Osteoblast (primary cell): ENCODE results near the gene DONSON. TPM values are rescaled to one million over a fixed set of nuclear protein-coding genes. Genes with fewer than 3 reads are reported as not detected.
"Not testable (repeated sequence)": the region's sequence is repeated elsewhere in the genome, so short reads cannot be mapped to it uniquely, and the experiment has no call there.

ENCODE experiments used
- DNase-seq: peaks from one replicate; pipeline ENCODE4 v3.0.0; 2011; ENCODE audit warnings: low spot score, mixed read lengths; ENCODE audit not compliant: insufficient read length; ENCODE audit errors: missing footprints
- H2AFZ ChIP-seq: 2 replicates; pipeline ENCODE4 v1.6.0; 2011; ENCODE audit warnings: mild to moderate bottlenecking, low read length
- H3K27ac ChIP-seq: 2 replicates; pipeline ENCODE4 v1.5.1; 2011; ENCODE audit warnings: mild to moderate bottlenecking, low read depth, low read length, moderate library complexity
- H3K27me3 ChIP-seq: 2 replicates; pipeline ENCODE4 v1.6.0; 2012; ENCODE audit warnings: mild to moderate bottlenecking, control low read depth, inconsistent platforms, low read length, moderate library complexity; ENCODE audit not compliant: insufficient read depth
- H3K36me3 ChIP-seq: 2 replicates; pipeline ENCODE4 v1.5.1; 2011; ENCODE audit warnings: mild to moderate bottlenecking, low read length, control low read depth, moderate library complexity; ENCODE audit not compliant: insufficient read depth
- H3K4me1 ChIP-seq: 2 replicates; pipeline ENCODE4 v1.5.1; 2011; ENCODE audit warnings: mild to moderate bottlenecking, low read length, control low read depth, moderate library complexity; ENCODE audit not compliant: insufficient read depth
- H3K4me2 ChIP-seq: 2 replicates; pipeline ENCODE4 v1.6.0; 2011; ENCODE audit warnings: mild to moderate bottlenecking, low read length; ENCODE audit not compliant: insufficient read depth
- H3K4me3 ChIP-seq: fragments of 200-600 bp; sonication (generic); 3 replicates; pipeline ENCODE4 v1.5.1; 2012; ENCODE audit warnings: mild to moderate bottlenecking, low read length, inconsistent platforms; ENCODE audit not compliant: insufficient read depth
- H3K79me2 ChIP-seq: 2 replicates; pipeline ENCODE4 v1.6.0; 2012; ENCODE audit warnings: mild to moderate bottlenecking, low read length, control low read depth, inconsistent platforms; ENCODE audit not compliant: insufficient read depth
- H3K9me3 ChIP-seq: 2 replicates; pipeline ENCODE4 v1.5.1; 2011; ENCODE audit warnings: low read depth, low read length, control low read depth
- H4K20me1 ChIP-seq: 2 replicates; pipeline ENCODE4 v1.6.0; 2012; ENCODE audit warnings: mild to moderate bottlenecking, low read length, control low read depth; ENCODE audit not compliant: insufficient read depth
- CTCF ChIP-seq: IDR thresholded peaks from 2 replicates; pipeline ENCODE4 v1.5.1; 2011; ENCODE audit warnings: mild to moderate bottlenecking, low read depth, low read length, moderate library complexity; ENCODE audit errors: extremely low read depth
- total RNA-seq: library from RNA; depleted of rRNA; stranded (reverse); fragments of >200 nt; gene quantifications from 2 replicates; pipeline ENCODE4 v1.2.3, GENCODE V29; 2012

DONSON gene, protein sequence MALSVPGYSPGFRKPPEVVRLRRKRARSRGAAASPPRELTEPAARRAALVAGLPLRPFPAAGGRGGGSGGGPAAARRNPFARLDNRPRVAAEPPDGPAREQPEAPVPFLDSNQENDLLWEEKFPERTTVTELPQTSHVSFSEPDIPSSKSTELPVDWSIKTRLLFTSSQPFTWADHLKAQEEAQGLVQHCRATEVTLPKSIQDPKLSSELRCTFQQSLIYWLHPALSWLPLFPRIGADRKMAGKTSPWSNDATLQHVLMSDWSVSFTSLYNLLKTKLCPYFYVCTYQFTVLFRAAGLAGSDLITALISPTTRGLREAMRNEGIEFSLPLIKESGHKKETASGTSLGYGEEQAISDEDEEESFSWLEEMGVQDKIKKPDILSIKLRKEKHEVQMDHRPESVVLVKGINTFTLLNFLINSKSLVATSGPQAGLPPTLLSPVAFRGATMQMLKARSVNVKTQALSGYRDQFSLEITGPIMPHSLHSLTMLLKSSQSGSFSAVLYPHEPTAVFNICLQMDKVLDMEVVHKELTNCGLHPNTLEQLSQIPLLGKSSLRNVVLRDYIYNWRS
- 10.9 and 17.4 TPM in 2 replicates for total RNA-seq

DNA sequence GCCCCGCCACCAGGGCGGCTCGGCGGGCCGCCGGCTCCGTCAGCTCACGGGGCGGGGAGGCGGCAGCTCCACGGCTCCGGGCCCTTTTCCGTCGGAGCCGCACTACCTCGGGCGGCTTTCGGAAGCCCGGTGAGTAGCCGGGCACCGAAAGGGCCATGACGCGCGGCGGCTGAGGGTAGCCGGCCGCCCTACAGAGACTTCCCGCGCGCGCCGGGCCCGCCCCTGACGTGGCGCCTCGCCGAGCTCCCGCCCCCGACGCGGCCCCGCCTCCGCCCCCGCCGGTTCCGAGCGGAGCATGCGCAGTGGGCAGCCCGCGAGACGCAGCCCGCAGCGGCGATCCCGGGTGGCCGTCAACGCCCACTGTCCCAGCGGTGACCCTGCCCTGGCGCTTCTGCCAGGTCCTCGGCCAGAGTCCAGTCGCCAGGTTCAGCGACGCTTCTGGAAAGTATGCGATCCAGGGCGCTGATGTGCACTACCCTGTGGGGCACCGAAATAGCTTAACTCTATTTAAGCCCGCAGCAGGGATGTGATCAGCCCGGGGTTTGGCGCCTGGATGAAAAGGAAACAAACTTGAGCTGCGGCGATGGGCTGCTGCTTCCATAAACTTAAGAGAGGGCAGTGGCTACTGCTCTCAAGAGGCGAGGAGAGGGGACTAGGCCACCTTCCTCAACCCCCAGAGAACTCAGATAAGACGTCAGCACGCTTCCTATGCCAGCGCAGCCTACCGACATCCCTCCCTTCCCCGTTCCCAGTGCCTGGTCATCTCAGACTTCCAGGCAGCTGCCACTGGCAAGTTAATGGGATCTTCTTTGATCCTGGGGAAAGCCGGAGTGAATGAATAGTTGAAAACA is at the start of gene DONSON:
Gene DONSON, minus strand, starts transcription at position 200 of the 851 bp plus-strand sequence. Its CDS starts 43 bp downstream, at position 157.
- Histone ChIP-seq H3K27me3 (no peaks in the 10 kb centered on the region), H3K27ac (peak within 1 kb of the TSS; percentile 92), H3K4me1 (peaks cover 8% of the 10 kb centered on the region), H3K9me3 (no peaks in the 10 kb centered on the region), H2AFZ (peak within 1 kb of the TSS; percentile 92), H3K4me2 (peak within 1 kb of the TSS; percentile 97), H3K36me3 (peaks cover 5% of the 10 kb centered on the region), H4K20me1 (no peaks in the 10 kb centered on the region), H3K4me3 (peak within 1 kb of the TSS; percentile 95), H3K79me2 (peaks cover 32% of the 10 kb centered on the region)
- no peak for TF ChIP-seq CTCF
- peak; percentile 98 for DNase-seq

DNA sequence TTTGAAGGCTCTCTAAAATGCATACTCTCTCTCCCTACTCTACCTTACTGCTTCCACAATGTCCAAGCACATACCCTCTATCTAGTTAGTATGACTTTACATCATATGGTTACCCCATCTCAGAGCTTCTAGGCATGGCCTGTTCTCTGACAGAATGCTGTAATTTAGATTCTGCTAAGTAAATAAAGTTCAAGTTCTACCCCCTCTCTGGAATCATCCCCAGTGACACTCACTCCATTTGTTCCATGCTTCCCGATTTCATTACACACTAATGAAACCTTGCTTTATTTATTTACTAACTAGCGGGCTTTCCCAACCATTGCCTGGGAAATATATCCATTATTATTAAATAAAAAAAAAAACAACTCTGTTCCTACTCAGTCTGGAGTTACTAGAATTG is 45.8 kb upstream of the DONSON start:
- Histone ChIP-seq H3K4me3 (no peak overlapping the region), H3K79me2 (peaks cover 64% of the 10 kb centered on the region), H3K9me3 (no peaks in the 10 kb centered on the region), H2AFZ (no peak overlapping the region), H3K4me2 (no peak overlapping the region), H3K27me3 (no peaks in the 10 kb centered on the region), H4K20me1 (peaks cover 6% of the 10 kb centered on the region), H3K27ac (no peak overlapping the region), H3K4me1 (no peaks in the 10 kb centered on the region), H3K36me3 (peaks cover 10% of the 10 kb centered on the region)
- TF ChIP-seq CTCF, result no peak
- no peak for DNase-seq

GRCh38 chr21:33626151-33626550 is 37.7 kb upstream of the DONSON start:
- peaks cover 17% of the 10 kb centered on the region for H3K79me2 ChIP-seq

DNA sequence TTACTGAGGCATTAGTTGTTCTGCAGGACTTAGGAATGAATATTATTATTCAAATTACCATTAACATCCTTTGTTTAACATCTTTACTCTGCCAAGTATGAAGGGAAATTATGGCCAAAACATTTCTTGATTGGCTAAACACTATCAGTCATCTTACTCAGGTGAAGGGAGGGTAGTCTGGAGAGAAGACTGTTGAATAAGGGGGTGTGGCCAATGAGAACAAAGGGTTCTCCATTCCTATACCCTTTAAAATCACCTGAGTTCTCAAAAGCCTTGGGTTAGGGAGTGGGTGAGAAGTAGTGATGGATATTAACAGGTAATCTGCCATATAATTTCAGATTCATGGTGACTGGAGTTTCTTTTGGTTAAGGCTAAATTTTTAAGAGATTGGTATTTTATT is 33.8 kb upstream of the DONSON start:
- TF ChIP-seq CTCF, result no peak
- H4K20me1 ChIP-seq, result peaks cover 2% of the 10 kb centered on the region
- H3K79me2 ChIP-seq, result peaks cover 9% of the 10 kb centered on the region
- H3K4me1 ChIP-seq, result no peaks in the 10 kb centered on the region
- H3K27me3 ChIP-seq, result no peaks in the 10 kb centered on the region
- no peaks in the 10 kb centered on the region for H3K9me3 ChIP-seq
- no peak overlapping the region for H3K27ac ChIP-seq
- H2AFZ ChIP-seq, result no peak overlapping the region
- no peak overlapping the region for H3K4me3 ChIP-seq
- DNase-seq, result no peak
- H3K4me2 ChIP-seq, result no peak overlapping the region
- H3K36me3 ChIP-seq, result peaks cover 39% of the 10 kb centered on the region

More at GRCh38 chr21:33626151-33626550, 37.7 kb upstream of the DONSON start:
- H4K20me1 ChIP-seq, DNase-seq, H3K27ac ChIP-seq, H3K4me3 ChIP-seq, H3K9me3 ChIP-seq, H3K27me3 ChIP-seq, H3K4me1 ChIP-seq, H3K4me2 ChIP-seq, H2AFZ ChIP-seq: not testable (repeated sequence)
- peaks cover 35% of the 10 kb centered on the region for H3K36me3 ChIP-seq
